HL-60 (cell line): ENCODE results near the gene PRR20G.

Experiments
- DNase-seq, 2 experiments: peaks; one replicate each; pipeline ENCODE4 v3.0.0-alpha.2; 2010 to 2020; ENCODE audit warnings: low read depth in 1 of 2, low spot score in 1 of 2
- H3K27ac ChIP-seq: fragments of 250-450 bp; sonication (Bioruptor Pico); replicated peaks from 2 replicates; pipeline ENCODE4 v1.5.1; 2020; ENCODE audit warnings: mild to moderate bottlenecking, moderate library complexity
- H3K27me3 ChIP-seq: fragments of 250-450 bp; sonication (Bioruptor Pico); 2 replicates; pipeline ENCODE4 v1.5.1; 2021; ENCODE audit warnings: mild to moderate bottlenecking, moderate library complexity; ENCODE audit not compliant: insufficient read depth, poor library complexity, severe bottlenecking
- H3K4me3 ChIP-seq: replicated peaks from 2 replicates; pipeline ENCODE4 v1.5.1; 2011; ENCODE audit warnings: mild to moderate bottlenecking, control low read depth, low read length; ENCODE audit not compliant: insufficient read depth
- CTCF ChIP-seq: IDR thresholded peaks from one replicate; pipeline ENCODE4 v1.5.1; 2011; ENCODE audit warnings: low read length, control low read depth, inconsistent platforms; ENCODE audit not compliant: insufficient read depth
- GABPA ChIP-seq: IDR thresholded peaks from 2 replicates; pipeline ENCODE4 v1.6.1; 2012; ENCODE audit warnings: low read depth
- POLR2AphosphoS5 ChIP-seq: IDR thresholded peaks from 2 replicates; pipeline ENCODE4 v1.6.1; 2012; ENCODE audit warnings: low read depth
- REST ChIP-seq: IDR thresholded peaks from 2 replicates; pipeline ENCODE4 v1.6.1; 2012; ENCODE audit warnings: low read depth; ENCODE audit not compliant: insufficient replicate concordance
- SPI1 ChIP-seq: IDR thresholded peaks from 2 replicates; pipeline ENCODE4 v1.6.1; 2012; ENCODE audit warnings: low read depth, mild to moderate bottlenecking, borderline replicate concordance

PRR20G gene

GRCh38 chr3:127286571-127287140 lies 1.2 kb downstream of the PRR20G start:
- H3K27ac ChIP-seq: no peak overlapping the region
- DNase-seq: no peak
- no peak overlapping the region for H3K4me3 ChIP-seq
- H3K27me3 ChIP-seq: no peaks in the 10 kb centered on the region
- no peak for TF ChIP-seq POLR2AphosphoS5
- no peak for TF ChIP-seq CTCF
- TF ChIP-seq REST: no peak
- TF ChIP-seq GABPA: no peak
- no peak for TF ChIP-seq SPI1

- no peak overlapping the region for H3K27ac ChIP-seq
- no peak for DNase-seq
- no peaks in the 10 kb centered on the region for H3K27me3 ChIP-seq
- TF ChIP-seq CTCF: no peak
- TF ChIP-seq POLR2AphosphoS5: no peak
- no peak for TF ChIP-seq GABPA
- no peak for TF ChIP-seq SPI1
- H3K4me3 ChIP-seq: no peak overlapping the region
Observed at GRCh38 chr3:127284258-127284657, 3.6 kb downstream of the PRR20G start.

DNA sequence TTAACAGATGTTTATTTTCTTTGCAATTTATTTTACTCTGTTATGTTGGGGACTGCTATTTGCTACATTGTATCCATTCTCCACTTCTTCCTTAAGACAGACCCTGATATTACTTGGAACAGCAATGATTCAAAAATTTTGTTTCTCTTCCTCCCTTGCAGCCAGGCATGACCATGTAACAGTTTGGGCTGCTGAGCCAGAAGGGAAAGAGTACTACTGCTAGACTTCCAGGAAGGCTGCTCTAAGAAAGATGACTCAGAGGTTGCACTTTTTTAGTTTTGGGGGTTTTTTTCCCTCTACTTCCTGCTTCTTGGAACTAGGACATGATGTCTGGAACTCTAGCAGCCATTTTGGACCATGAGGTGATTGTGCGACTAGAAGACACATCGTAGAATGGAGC lies 10.3 kb downstream of the PRR20G start:
- Histone ChIP-seq H3K4me3 (no peak overlapping the region), H3K27ac (no peak overlapping the region), H3K27me3 (no peaks in the 10 kb centered on the region)
- TF ChIP-seq CTCF (no peak), REST (no peak), GABPA (no peak), SPI1 (no peak)
- DNase-seq: no peak

DNA sequence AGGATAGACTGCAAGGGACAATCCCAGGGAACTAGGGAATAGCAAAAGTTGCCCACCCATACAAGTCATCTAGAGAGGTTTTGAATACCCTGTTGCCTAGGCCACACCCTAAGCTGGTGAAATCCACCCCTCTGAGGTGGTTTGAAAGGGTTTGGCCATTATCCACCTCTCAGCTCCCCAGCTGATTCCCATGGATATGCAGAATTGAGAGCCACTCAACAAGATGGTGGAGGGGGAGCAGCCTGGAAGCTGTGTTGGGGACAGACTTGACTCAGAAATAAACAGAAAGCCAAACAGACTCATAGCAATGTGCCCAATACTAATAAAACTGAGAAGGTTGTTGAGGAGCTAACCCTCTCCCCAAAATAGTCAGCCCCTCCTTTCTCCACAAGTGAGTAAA lies 10.9 kb downstream of the PRR20G start:
- TF ChIP-seq GABPA: no peak
- TF ChIP-seq POLR2AphosphoS5: no peak
- TF ChIP-seq REST: no peak
- no peak for TF ChIP-seq CTCF
- no peak for TF ChIP-seq SPI1
- H3K27me3 ChIP-seq: no peaks in the 10 kb centered on the region
- H3K4me3 ChIP-seq: no peak overlapping the region
- H3K27ac ChIP-seq: no peak overlapping the region
- no peak for DNase-seq
